ENCODE data around the gene CEP97.
"Not testable (repeated sequence)": the region's sequence is repeated elsewhere in the genome, so short reads cannot be mapped to it uniquely, and the experiment has no call there.

The CEP97 gene

GRCh38 chr3:101702726-101703125, 21.7 kb upstream of the CEP97 start:
- DNase-seq, result no peak

GRCh38 chr3:101703169-101703568, 21.2 kb upstream of the CEP97 start:
- no peak for DNase-seq

DNA sequence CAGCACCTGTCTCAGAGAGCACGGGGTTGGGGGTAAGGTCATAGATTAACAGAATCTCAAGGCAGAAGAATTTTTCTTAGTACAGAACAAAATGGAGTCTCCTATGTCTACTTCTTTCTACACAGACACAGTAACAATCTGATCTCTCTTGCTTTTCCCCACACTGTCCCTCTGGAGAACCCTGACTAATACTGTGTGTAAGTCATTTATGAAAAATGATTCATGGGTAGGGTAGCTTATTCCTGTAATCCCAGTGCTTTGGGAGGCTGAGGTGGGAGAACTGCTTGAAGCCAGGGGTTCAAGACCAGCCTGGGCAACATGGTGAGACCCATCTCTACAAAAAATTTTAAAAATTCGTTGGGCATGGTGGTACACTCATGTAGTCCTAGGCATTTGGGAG, 19.8 kb upstream of the CEP97 start:
- DNase-seq, result not testable (repeated sequence)

- DNase-seq, result no peak
Observed at GRCh38 chr3:101709126-101709525, 15.3 kb upstream of the CEP97 start.

DNA sequence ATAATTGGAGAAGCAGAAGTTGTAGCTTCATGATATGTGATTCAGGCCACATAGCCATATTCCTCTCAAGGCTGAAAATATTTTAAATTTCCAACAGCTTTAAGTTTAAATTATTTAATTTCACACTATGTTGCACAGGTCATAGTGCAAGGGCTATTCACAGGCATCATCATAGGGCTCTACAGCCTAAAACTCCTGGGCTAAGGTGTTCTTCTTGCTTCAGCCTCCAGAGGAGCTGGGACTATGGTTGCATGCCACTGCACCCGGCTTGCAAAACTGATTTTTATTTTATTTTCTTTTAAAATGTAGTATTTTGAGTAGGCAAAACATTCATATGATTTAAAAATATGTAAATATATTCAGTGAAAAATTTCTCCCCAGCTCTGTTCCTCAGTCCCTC, 6.0 kb upstream of the CEP97 start:
- DNase-seq, result no peak

- DNase-seq, result no peak
Observed at GRCh38 chr3:101719604-101720185, 4.7 kb upstream of the CEP97 start.

DNA sequence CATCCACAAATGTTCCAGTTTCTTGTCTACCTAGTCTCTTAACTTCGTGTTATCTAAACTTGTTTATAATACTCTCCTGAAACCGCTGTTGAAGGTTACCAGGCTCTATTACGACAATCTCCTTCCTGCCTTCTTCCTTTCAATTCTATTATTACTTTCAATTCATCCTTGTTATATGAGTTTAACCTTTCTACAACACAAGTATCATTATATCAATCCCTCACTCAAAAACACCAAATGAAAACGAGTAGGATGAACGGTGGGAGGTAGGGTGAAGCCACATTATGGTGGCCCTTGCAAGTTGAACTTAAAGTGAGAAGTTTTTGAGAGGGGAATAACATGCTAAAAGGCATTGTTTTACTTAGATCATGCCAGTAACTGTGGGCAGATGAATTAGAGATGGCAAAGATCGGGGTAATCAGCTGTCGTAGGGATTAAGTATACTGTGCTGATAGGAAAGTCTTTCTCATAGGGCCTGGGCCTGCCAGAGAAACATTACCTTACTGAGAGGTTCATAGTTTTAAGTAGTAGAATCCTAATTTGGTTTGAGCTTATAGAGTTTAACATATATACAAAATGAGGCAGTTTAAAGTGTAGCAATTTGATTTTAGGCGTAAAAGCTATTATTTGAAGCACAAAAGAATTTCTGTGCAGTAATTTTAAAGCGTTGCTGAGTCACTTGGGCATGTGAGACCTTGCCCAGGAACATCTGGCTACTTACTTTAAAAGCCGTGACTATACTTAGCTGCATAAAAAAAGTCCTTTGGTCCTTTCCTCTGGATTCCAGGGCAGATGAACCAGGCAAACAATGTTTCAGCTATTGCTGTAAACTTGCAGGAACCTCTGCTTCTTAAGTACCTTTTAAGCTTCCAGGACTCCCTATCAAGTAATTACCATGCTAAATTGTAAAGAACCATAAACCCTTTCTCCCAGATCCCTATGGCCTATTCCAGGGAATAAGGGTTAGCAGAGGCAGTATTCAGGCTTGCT, 3.3 kb upstream of the CEP97 start:
- DNase-seq, result no peak

- DNase-seq, result no peak
Observed at GRCh38 chr3:101722394-101723173, 1.8 kb upstream of the CEP97 start.

DNA sequence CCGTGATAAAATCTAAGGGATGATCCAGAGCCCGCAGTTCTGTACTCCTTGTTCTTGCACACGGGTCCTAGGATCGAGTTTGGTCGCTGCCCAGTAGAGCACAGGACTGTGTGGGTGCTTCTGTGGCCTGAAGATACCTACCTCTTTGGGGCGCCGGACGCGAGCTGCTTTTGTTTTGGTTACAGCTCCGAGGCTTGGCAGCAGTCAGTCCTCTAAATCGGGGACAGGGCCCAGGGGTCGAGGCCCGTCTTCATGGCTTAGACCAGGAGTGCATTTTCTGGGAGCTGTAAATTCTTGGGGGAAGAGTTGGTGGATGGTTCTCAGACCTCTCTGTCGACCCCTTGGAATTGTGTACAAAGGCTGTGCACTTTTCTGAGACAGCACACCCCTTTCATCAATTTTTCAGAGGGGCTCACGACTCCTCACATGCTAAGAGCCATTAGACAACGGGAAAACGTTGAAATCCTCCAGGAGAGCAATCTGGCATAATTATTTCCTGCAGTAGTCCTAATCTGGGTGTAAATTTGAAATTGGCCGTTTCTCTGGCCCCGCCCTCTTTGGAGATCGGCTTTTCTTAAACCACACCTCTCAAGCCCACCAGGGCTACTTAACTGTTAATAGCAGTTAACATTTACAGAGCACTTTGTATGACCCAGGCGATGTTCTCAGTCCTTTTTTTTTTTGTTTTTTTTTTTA, 928 bp downstream of the CEP97 start:
- DNase-seq, result peak; percentile 37

- no peak for DNase-seq
Observed at GRCh38 chr3:101725890-101726275, 1.5 kb downstream of the CEP97 start.

- DNase-seq, result no peak
Observed at GRCh38 chr3:101729586-101729985, 5.2 kb downstream of the CEP97 start.

- no peak for DNase-seq
Observed at GRCh38 chr3:101730839-101731238, 6.4 kb downstream of the CEP97 start.

DNA sequence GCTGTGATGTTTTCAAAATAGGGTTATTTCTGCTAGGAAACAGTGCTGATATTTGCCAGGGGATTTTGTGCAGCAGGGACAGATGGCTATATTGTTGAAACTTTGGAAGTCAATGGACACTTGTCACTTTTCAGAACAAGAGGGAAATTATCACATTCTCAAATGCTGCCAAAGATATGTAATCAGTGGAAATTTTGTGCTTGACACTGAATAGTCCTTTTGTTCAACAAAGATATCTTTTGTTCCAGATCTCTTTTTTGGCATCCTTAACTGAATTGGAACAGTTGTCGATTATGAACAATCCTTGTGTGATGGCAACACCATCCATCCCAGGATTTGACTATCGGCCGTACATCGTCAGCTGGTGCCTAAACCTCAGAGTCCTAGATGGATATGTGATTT, 7.8 kb downstream of the CEP97 start:
- DNase-seq, result no peak

DNA sequence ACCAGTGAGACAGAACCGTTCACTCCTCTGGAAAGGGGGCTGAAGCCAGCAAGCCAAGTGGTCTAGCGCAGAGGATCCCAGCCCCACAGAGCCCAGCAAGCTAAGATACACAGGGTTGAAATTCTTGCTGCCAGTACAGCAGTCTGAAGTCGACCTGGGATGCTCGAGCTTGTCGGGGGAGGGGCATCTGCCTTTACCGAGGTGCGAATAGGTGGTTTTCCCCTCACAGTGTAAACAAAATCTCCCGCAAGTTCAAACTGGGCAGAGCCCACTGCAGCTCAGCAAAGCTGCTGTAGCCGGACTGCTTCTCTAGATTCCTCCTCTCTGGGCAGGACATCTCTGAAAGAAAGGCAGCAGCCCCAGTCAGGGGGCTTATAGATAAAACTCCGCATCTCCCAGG, 11.4 kb downstream of the CEP97 start:
- DNase-seq, result no peak

DNA sequence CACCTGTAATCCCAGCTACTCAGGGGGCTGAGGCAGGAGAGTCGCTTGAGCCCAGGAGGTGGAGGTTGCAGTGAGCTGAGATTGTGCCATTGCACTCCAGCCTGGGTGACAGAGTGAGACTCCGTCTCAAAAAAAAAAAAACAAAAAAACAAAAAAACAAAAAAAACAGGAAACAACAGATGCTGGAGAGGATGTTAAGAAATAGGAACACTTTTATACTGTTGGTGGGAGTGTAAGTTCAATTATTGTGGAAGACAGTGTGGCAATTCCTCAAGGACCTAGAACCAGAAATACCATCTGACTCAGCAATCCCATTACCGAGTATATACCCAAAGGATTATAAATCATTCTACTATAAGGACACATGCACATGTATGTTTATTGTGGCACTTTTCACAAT, 17.5 kb downstream of the CEP97 start:
- DNase-seq, result not testable (repeated sequence)

GRCh38 chr3:101744811-101745210, 20.4 kb downstream of the CEP97 start:
- DNase-seq, result no peak

- DNase-seq, result not testable (repeated sequence)
Observed at GRCh38 chr3:101745934-101746333, 21.5 kb downstream of the CEP97 start.

DNA sequence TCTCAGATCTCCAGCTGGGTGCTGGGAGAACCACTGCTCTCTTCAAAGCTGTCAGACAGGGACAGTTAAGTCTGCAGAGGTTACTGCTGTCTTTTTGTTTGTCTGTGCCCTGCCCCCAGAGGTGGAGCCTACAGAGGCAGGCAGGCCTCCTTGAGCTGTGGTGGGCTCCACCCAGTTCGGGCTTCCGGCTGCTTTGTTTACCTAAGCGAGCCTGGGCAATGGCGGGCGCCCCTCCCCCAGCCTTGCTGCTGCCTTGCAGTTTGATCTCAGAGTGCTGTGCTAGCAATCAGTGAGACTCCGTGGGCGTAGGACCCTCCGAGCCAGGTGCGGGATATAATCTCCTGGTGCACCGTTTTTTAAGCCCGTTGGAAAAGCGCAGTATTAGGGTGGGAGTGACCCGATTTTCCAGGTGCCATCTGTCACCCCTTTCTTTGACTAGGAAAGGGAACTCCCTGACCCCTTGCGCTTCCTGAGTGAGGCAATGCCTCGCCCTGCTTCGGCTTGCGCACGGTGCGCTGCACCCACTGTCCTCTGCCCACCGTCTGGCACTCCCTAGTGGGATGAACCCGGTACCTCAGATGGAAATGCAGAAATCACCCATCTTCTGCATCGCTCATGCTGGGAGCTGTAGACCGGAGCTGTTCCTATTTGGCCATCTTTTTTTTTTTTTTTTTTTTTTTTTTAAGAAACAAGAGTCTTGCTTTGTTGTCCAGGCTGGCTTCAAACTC, 29.1 kb downstream of the CEP97 start:
- not testable (repeated sequence) for DNase-seq

- DNase-seq, result no peak
Observed at GRCh38 chr3:101758224-101758623, 33.8 kb downstream of the CEP97 start.

GRCh38 chr3:101762041-101762646, 37.7 kb downstream of the CEP97 start:
- no peak for DNase-seq

GRCh38 chr3:101777745-101778281, 53.4 kb downstream of the CEP97 start:
- not testable (repeated sequence) for DNase-seq
